HEK293T (cell line): Measurements from ENCODE around the gene SEMA4D.

Source experiments
- CTCF ChIA-PET: fragments of 350-600 bp; formaldehyde crosslinking; extraction: SDS; loops from one replicate; lab custom pipeline; 2021; ENCODE audit warnings: antibody characterized with exemption, inconsistent platforms; lab: Yijun Ruan, JAX
- POLR2A ChIA-PET: fragments of 350-600 bp; formaldehyde crosslinking; extraction: SDS; loops from one replicate; lab custom pipeline; 2020; ENCODE audit warnings: antibody characterized with exemption, inconsistent platforms; lab: Yijun Ruan, JAX
- DNase-seq: peaks from one replicate; pipeline ENCODE4 v3.0.0; 2012; ENCODE audit warnings: mixed read lengths; ENCODE audit errors: extremely low spot score
- ARNT ChIP-seq: fragments of 450-650 bp; IDR thresholded peaks from 2 replicates; pipeline ENCODE4 v1.6.1; 2017; ENCODE audit warnings: mild to moderate bottlenecking
- BHLHE40 ChIP-seq: fragments of 450-650 bp; IDR thresholded peaks from 2 replicates; pipeline ENCODE4 v1.6.1; 2016; ENCODE audit warnings: mild to moderate bottlenecking, moderate library complexity, borderline replicate concordance
- CTBP1 ChIP-seq: fragments of 450-650 bp; IDR thresholded peaks from 2 replicates; pipeline ENCODE4 v1.6.1; 2016; ENCODE audit warnings: borderline replicate concordance
- ELF4 ChIP-seq: fragments of 450-650 bp; IDR thresholded peaks from 2 replicates; pipeline ENCODE4 v1.6.1; 2017; ENCODE audit warnings: antibody characterized with exemption
- FOXA1 ChIP-seq: fragments of 450-650 bp; IDR thresholded peaks from 2 replicates; pipeline ENCODE4 v1.6.1; 2016; ENCODE audit warnings: mild to moderate bottlenecking
- FOXK2 ChIP-seq: fragments of 450-650 bp; IDR thresholded peaks from 2 replicates; pipeline ENCODE4 v1.6.1; 2016; ENCODE audit warnings: mild to moderate bottlenecking
- FOXM1 ChIP-seq: fragments of 450-650 bp; IDR thresholded peaks from 2 replicates; pipeline ENCODE4 v1.6.1; 2017; ENCODE audit warnings: mild to moderate bottlenecking, borderline replicate concordance
- HDGF ChIP-seq: fragments of 450-650 bp; IDR thresholded peaks from 2 replicates; pipeline ENCODE4 v1.6.1; 2017; ENCODE audit warnings: antibody characterized with exemption, borderline replicate concordance
- L3MBTL2 ChIP-seq: fragments of 450-650 bp; conservative IDR thresholded peaks from 2 replicates; pipeline ENCODE4 v1.6.1; 2016; ENCODE audit warnings: mild to moderate bottlenecking
- LEF1 ChIP-seq: fragments of 450-650 bp; IDR thresholded peaks from 2 replicates; pipeline ENCODE4 v1.6.1; 2017; ENCODE audit warnings: mild to moderate bottlenecking, borderline replicate concordance
- NFRKB ChIP-seq: fragments of 450-650 bp; IDR thresholded peaks from 2 replicates; pipeline ENCODE4 v1.6.1; 2016; ENCODE audit warnings: mild to moderate bottlenecking, moderate library complexity
- PKNOX1 ChIP-seq: fragments of 450-650 bp; IDR thresholded peaks from 2 replicates; pipeline ENCODE4 v1.6.1; 2016
- SP1 ChIP-seq: fragments of 450-650 bp; IDR thresholded peaks from 2 replicates; pipeline ENCODE4 v1.6.1; 2017
- SUZ12 ChIP-seq: fragments of 450-650 bp; IDR thresholded peaks from 2 replicates; pipeline ENCODE4 v1.6.1; 2016; ENCODE audit warnings: mild to moderate bottlenecking
- TARDBP ChIP-seq: fragments of 450-650 bp; IDR thresholded peaks from 2 replicates; pipeline ENCODE4 v1.6.1; 2016
- ZNF384 ChIP-seq: fragments of 450-650 bp; IDR thresholded peaks from 2 replicates; pipeline ENCODE4 v1.6.1; 2016

SEMA4D gene

DNA sequence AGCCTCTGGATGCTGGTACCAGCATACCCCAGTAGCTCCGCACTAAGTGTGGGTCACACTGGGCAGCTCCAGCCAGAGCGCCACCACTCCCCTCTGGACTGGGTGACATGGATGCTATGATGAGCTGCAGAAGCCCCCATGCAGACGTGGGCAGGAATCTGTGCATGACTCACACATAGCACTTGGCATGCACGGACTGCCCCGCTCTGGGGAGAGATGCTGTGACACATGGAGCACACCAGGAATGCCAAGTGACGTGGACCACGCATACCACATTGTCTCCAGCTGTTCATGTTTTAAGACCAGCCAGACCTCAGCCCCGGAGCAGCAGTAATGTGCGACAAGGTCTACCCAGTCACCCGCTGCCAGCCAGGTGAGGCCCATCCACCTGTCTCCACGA, 64.1 kb downstream of the SEMA4D start:
- CTCF ChIA-PET: no interaction called here
- POLR2A ChIA-PET: no interaction called here
- no peak for DNase-seq
- TF ChIP-seq LEF1: no peak
- TF ChIP-seq ZNF384: no peak
- TF ChIP-seq HDGF: no peak
- no peak for TF ChIP-seq SUZ12
- no peak for TF ChIP-seq NFRKB
- TF ChIP-seq FOXM1: no peak

DNA sequence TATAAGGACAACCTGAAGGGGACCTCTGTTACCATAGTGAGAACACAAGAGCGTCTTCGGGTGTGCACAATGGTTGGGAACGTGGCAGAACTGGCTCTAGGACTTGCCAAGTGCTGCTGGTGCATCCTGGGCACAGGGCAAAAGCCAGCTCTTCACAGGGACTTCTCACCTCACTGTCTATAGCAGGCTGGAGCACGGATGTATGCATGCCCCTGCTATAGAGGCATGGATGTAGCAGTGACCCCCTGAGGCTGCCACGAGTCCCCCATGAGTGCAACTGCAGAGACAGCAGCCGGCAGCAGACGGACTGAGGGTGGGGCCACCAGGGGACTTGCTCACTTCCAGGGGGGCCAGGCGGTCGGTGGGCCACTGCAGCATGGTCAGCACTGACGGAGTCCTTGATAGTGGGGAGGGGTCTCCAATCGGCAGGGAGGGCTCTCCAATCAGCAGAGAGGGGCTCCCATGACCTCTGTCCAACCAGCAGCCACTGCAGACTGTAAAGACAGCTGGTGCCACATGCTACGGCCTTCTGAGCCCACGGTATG, 64.9 kb downstream of the SEMA4D start:
- no peak for DNase-seq
- ChIA-PET POLR2A (no interaction called here), CTCF (no interaction called here)
- TF ChIP-seq ZNF384: no peak
- TF ChIP-seq CTBP1: no peak
- no peak for TF ChIP-seq SUZ12
- no peak for TF ChIP-seq ELF4

DNA sequence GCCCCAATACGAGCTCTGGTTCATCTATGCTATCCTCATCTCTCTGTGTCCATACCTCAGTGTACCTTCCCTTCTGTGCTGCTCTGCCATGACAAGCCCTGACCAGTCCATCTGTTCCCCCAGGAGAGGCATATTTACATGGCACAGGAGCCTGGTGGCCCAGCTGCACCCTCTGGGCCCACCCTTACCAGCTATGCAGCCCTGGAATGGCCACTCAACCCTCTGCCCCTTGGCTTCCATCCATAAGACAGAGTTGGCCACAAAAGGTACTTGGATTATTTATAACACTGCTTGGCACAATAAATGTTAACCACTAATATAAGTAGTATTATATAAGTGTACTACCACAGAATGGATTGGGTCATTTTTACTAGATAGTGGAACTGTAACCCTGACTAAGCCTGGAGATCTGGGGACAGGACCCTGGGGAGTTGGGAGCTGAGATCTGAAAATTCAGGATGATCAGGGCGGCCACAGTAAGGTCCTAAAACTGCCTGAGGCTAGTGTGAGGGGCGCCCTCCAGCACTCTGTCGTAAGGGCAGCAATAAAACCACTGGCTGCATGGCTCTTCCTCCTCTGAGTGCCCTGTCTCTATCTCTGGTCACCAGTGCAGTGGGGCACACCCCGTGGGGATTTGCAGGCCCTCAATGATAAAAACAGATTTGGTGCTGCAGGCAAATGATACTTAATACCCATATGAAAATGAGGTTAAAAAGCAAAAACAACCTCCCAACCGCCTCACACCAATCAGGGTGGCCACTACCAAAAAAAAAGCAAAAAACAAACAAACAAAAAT, 65.8 kb downstream of the SEMA4D start:
- CTCF ChIA-PET: no interaction called here
- POLR2A ChIA-PET: no interaction called here
- no peak for TF ChIP-seq L3MBTL2
- no peak for TF ChIP-seq FOXK2
- TF ChIP-seq FOXM1: no peak
- TF ChIP-seq LEF1: no peak
- no peak for TF ChIP-seq ELF4
- TF ChIP-seq ARNT: no peak
- no peak for TF ChIP-seq SP1
- TF ChIP-seq PKNOX1: no peak
- TF ChIP-seq HDGF: no peak
- no peak for TF ChIP-seq BHLHE40
- TF ChIP-seq FOXA1: no peak
- TF ChIP-seq NFRKB: no peak
- no peak for TF ChIP-seq SUZ12
- TF ChIP-seq ZNF384: no peak
- no peak for TF ChIP-seq TARDBP
- TF ChIP-seq CTBP1: no peak
- DNase-seq: no peak

DNA sequence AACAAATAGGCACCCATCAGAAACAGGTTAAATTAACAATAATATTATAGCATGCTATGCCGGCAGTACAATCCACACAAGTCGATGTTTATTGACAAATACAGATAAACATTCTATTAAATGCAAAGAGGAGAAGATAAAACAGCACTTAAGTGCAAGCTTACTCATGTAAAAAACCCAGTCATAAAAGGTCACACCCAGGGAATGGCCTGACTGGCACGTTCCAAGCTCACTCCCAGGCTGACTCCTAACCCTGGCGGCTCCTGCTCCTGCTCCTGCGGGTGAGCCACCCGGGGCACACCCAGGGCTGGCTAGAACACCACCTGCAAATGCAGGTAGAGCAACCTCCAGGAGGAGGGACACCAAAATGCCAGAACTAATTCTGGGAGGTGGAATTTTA, 66.9 kb downstream of the SEMA4D start:
- ChIA-PET CTCF (no interaction called here), POLR2A (no interaction called here)
- no peak for DNase-seq
- TF ChIP-seq PKNOX1 (no peak), HDGF (no peak), ZNF384 (no peak), NFRKB (no peak), SP1 (no peak), ARNT (no peak), BHLHE40 (no peak), TARDBP (no peak), FOXA1 (no peak), FOXK2 (no peak)

- no peak for TF ChIP-seq TARDBP
- TF ChIP-seq ZNF384: no peak
- TF ChIP-seq NFRKB: no peak
- TF ChIP-seq LEF1: no peak
- TF ChIP-seq ARNT: no peak
- no peak for TF ChIP-seq L3MBTL2
- no peak for TF ChIP-seq SUZ12
- no peak for TF ChIP-seq FOXA1
- TF ChIP-seq SP1: no peak
- TF ChIP-seq ELF4: no peak
- no peak for TF ChIP-seq HDGF
- no peak for TF ChIP-seq FOXM1
- no peak for TF ChIP-seq PKNOX1
- no peak for TF ChIP-seq CTBP1
- no peak for TF ChIP-seq FOXK2
- TF ChIP-seq BHLHE40: no peak
These were observed 68.7 kb downstream of the SEMA4D start for GRCh38 chr9:89428901-89429890.

More at GRCh38 chr9:89428901-89429890, 68.7 kb downstream of the SEMA4D start:
- DNase-seq: no peak
- ChIA-PET POLR2A (no interaction called here), CTCF (interaction anchor here (0.8 to 1.4 kb wide), 2 partner anchors 20 to 120 kb away, joined by 3 to 4 read pairs; no protein-coding TSS in a partner anchor)
